Peyer's patch (tissue), 4 donors: Measurements from ENCODE around the gene MAGI3. TPM values are rescaled to one million over a fixed set of nuclear protein-coding genes. Genes with fewer than 3 reads are reported as not detected.
"Not testable (repeated sequence)": the region's sequence is repeated elsewhere in the genome, so short reads cannot be mapped to it uniquely, and the experiment has no call there.

Source experiments
- DNase-seq, 3 donors: peaks; one replicate each; pipeline ENCODE4 v3.0.0-alpha.2; 2017 to 2019
- H3K27ac ChIP-seq, 4 donors: fragments of 200-600 bp; sonication (generic); one replicate each; pipeline ENCODE4 v1.5.1; 2016 to 2019
- H3K27me3 ChIP-seq, 2 donors: fragments of 200-600 bp; sonication (generic); one replicate each; pipeline ENCODE4 v1.5.1; 2019
- H3K36me3 ChIP-seq, 3 donors: fragments of 200-600 bp; sonication (generic); one replicate each; pipeline ENCODE4 v1.5.1; 2016 to 2019
- H3K4me1 ChIP-seq, 4 donors: fragments of 200-600 bp; sonication (generic); one replicate each; pipeline ENCODE4 v1.5.1; 2016 to 2019
- H3K4me3 ChIP-seq, 4 donors: fragments of 200-600 bp; sonication (generic); 1 replicate in 3 of 4; 2 replicates in 1 of 4; pipeline ENCODE4 v1.5.1; 2016 to 2019; ENCODE audit warnings: mild to moderate bottlenecking in 1 of 4
- H3K9me3 ChIP-seq, 4 donors: fragments of 200-600 bp; sonication (generic); one replicate each; pipeline ENCODE4 v1.5.1; 2016 to 2019; ENCODE audit warnings: mild to moderate bottlenecking in 1 of 4
- CTCF ChIP-seq, 6 experiments: fragments of 450-650 bp in 4 of 6; fragments of 200-600 bp in 2 of 6; sonication (generic) in 1 of 6; IDR thresholded peaks; one replicate each; pipeline ENCODE4 v1.5.1; 2017 to 2019; ENCODE audit warnings: antibody characterized with exemption in 6 of 6, mild to moderate bottlenecking in 3 of 6, moderate library complexity in 1 of 6
- POLR2A ChIP-seq, 2 donors: fragments of 450-650 bp; IDR thresholded peaks; one replicate each; pipeline ENCODE4 v1.5.1; 2017; ENCODE audit warnings: antibody characterized with exemption in 2 of 2, mild to moderate bottlenecking in 2 of 2, moderate library complexity in 2 of 2
- total RNA-seq, 4 donors: library from RNA; depleted of rRNA; stranded (reverse); fragments of >200 nt; gene quantifications; one replicate each; pipeline ENCODE4 v1.1.0, GENCODE V29; 2016

The MAGI3 gene
- total RNA-seq, 4 donors from 2014 or later, result 60.2 to 120 (median 103) TPM

GRCh38 chr1:113551728-113552127 lies 161.4 kb downstream of the MAGI3 start:
- TF ChIP-seq POLR2A (IDR thresholded peaks at IDR 0.05) (no peak), CTCF (IDR thresholded peaks at IDR 0.05) (no peak)
- Histone ChIP-seq H3K4me3 (no peak overlapping the region), H3K4me1 (no peaks in the 10 kb centered on the region), H3K27me3 (no peaks in the 10 kb centered on the region), H3K36me3 (peaks cover 0 to 4% (median 0%) of the 10 kb centered on the region in 3 donors), H3K27ac (no peak overlapping the region), H3K9me3 (no peaks in the 10 kb centered on the region)
- DNase-seq, result no peak

- no peak overlapping the region for H3K4me3 ChIP-seq
- H3K27ac ChIP-seq, result no peak overlapping the region
- H3K9me3 ChIP-seq, result no peaks in the 10 kb centered on the region
- H3K27me3 ChIP-seq, result no peaks in the 10 kb centered on the region
- DNase-seq, result no peak
- H3K4me1 ChIP-seq, result no peaks in the 10 kb centered on the region
- H3K36me3 ChIP-seq, result peaks cover 0 to 7% (median 0%) of the 10 kb centered on the region in 3 donors
- TF ChIP-seq POLR2A (IDR thresholded peaks at IDR 0.05), result no peak
- no peak for TF ChIP-seq CTCF (IDR thresholded peaks at IDR 0.05)
Observed at GRCh38 chr1:113552244-113552643, 161.9 kb downstream of the MAGI3 start.

GRCh38 chr1:113557187-113557586 lies 166.9 kb downstream of the MAGI3 start:
- DNase-seq, result no peak
- peaks cover 0 to 13% (median 0%) of the 10 kb centered on the region in 3 donors for H3K36me3 ChIP-seq
- H3K4me3 ChIP-seq, result no peak overlapping the region
- no peaks in the 10 kb centered on the region for H3K4me1 ChIP-seq
- H3K27me3 ChIP-seq, result no peaks in the 10 kb centered on the region
- H3K9me3 ChIP-seq, result no peaks in the 10 kb centered on the region
- no peak for TF ChIP-seq CTCF (IDR thresholded peaks at IDR 0.05)
- TF ChIP-seq POLR2A (IDR thresholded peaks at IDR 0.05), result no peak
- no peak overlapping the region for H3K27ac ChIP-seq

GRCh38 chr1:113565621-113566020 lies 175.3 kb downstream of the MAGI3 start:
- Histone ChIP-seq H3K36me3 (no peaks in the 10 kb centered on the region), H3K27ac (no peak overlapping the region), H3K4me1 (no peaks in the 10 kb centered on the region), H3K4me3 (no peak overlapping the region), H3K9me3 (peaks cover 0 to 16% (median 0%) of the 10 kb centered on the region in 4 donors), H3K27me3 (no peaks in the 10 kb centered on the region)
- DNase-seq, result no peak
- no peak for TF ChIP-seq POLR2A (IDR thresholded peaks at IDR 0.05)
- TF ChIP-seq CTCF (IDR thresholded peaks at IDR 0.05), result no peak

- TF ChIP-seq POLR2A (IDR thresholded peaks at IDR 0.05) (no peak), CTCF (IDR thresholded peaks at IDR 0.05) (no peak)
- no peaks in the 10 kb centered on the region for H3K36me3 ChIP-seq
Observed at GRCh38 chr1:113567427-113567826, 177.1 kb downstream of the MAGI3 start.

GRCh38 chr1:113575744-113576260 lies 185.5 kb downstream of the MAGI3 start:
- not testable (repeated sequence) for H3K4me1 ChIP-seq, DNase-seq, H3K9me3 ChIP-seq

More at GRCh38 chr1:113567427-113567826, 177.1 kb downstream of the MAGI3 start:
- no peak for DNase-seq
- no peaks in the 10 kb centered on the region for H3K4me1 ChIP-seq
- H3K9me3 ChIP-seq, result peaks cover 0 to 16% (median 0%) of the 10 kb centered on the region in 4 donors
- H3K27ac ChIP-seq, result no peak overlapping the region
- no peaks in the 10 kb centered on the region for H3K27me3 ChIP-seq
- no peak overlapping the region for H3K4me3 ChIP-seq

More at GRCh38 chr1:113575744-113576260, 185.5 kb downstream of the MAGI3 start:
- H3K4me3 ChIP-seq, H3K36me3 ChIP-seq, H3K27me3 ChIP-seq, H3K27ac ChIP-seq: not testable (repeated sequence)
